IPS DF 19.7 (cell line): ENCODE data around the gene LCA5.
"Not testable (repeated sequence)": the region's sequence is repeated elsewhere in the genome, so short reads cannot be mapped to it uniquely, and the experiment has no call there.

Experiments
- DNase-seq: peaks from one replicate; pipeline ENCODE4 v3.0.0-alpha.2; 2013; ENCODE audit warnings: low read depth, low spot score

The LCA5 gene

DNA sequence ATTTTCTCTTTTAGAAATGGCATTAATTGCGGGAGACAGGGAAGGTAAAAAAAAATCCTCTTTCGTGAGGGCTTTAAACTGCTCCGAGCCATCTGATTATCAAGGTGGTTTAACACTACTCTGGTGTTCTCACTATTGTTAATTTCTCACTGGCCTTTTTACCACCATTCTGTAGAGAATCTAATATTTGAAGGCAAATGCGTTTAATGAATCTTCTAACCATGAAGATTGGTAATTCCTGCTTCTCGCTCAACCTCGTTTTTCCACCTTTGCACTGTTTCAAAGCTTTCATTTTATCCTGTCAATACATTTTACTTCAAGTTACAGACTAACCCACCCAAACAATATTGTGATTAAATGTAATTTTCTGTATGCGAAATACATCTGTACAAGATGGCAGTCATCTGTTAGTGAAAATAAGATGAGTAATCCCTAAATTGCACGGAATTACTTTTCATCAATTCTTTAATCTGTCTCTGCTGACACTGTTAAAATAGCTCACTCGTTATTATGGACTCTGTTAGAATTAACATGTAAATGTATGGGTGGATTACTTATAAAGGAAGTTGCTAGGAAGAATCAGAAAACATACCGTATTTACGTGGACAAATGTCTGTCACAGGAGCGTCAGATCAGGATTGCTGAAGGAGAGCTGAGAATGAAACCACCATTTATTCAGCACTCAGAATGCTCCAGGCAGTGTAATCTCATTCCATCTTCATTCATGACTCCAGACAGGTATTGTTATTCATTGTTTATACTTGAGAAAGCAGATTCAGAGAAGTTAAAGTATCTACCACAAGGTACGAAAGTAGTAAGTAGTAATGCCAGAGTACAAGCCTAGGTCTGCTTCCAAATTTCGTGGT is 1.1 kb upstream of the LCA5 start:
- DNase-seq: no peak

GRCh38 chr6:79536585-79536953 is 661 bp downstream of the LCA5 start:
- no peak for DNase-seq

- not testable (repeated sequence) for DNase-seq
These were observed 7.7 kb downstream of the LCA5 start for GRCh38 chr6:79529567-79529966.

DNA sequence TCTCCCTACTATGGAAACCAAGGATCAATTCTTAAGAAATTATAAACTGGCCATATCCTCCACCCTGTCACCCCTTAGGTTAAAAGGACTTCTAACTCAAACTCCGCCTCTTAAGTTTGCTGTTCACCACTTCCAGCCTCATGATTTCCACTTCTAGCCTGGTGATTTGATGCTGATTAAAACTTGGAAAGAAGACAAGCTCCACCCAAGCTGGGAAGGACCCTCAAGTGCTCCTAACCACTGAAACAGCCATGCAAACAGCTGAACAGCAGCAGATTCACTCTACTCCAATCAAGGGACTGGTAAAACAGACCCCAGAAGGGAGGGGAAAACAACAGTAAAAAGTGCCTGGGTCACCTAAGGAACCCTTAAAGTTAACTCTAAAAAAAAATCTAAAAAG is 10.3 kb downstream of the LCA5 start:
- no peak for DNase-seq

GRCh38 chr6:79525272-79526100 is 11.7 kb downstream of the LCA5 start:
- no peak for DNase-seq

GRCh38 chr6:79524065-79524464 is 13.2 kb downstream of the LCA5 start:
- no peak for DNase-seq

DNA sequence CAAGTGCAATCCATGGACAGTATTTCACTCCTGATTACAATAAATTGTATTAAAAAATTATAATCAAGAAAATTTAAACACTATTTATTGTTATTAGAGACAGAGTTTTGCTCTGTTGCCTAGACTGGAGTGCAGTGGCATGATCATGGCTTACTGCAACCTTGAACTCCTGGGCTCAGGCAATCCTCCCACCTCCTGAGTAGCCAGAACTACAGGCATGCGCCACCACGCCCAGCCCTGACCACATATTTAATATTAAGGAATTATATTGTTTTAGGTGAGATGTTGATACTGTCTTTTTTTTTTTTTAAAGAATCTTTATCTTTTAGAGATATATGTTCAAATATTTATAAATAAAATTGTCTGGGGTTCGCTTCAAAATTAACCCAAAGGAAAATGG is 14.6 kb downstream of the LCA5 start:
- no peak for DNase-seq

DNA sequence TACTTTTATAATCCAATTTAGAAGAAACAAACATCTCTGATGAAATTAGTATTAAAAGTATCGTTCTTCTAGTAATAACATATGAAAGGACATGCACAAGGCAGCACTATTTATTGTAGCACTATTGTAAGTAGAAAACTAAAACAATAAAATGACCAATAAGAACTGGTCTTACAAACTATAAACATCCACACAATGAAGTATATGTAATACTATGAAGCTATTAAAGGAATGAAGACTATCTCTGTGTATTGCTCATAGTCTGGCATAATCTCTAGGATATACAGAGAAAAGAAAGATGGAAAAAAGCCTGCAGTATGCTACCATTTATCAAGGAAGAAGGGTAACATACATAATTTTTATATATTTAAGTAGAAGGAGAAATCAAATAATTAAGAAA is 16.7 kb downstream of the LCA5 start:
- no peak for DNase-seq

- DNase-seq: no peak
These were observed 18.4 kb downstream of the LCA5 start for GRCh38 chr6:79518842-79519241.

DNA sequence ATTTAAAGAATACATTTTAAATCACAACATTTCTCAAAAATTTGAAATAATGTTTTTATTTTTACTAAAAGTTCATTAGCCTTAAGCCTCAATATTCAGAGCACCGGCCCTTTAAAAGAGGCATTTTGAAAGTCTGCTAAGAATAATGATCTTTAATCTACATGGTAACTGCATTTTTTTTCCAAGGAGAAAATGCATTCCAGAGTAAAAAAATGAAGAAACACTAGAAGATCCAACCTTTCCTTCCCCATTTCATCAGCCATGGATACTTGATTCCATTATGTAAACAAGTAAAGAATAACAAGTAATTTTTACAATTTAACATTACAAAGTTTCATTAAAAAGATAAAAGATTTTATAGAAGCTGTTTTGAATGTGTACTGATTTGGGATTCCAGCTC is 21.8 kb downstream of the LCA5 start:
- no peak for DNase-seq

- no peak for DNase-seq
These were observed 24.1 kb downstream of the LCA5 start for GRCh38 chr6:79513111-79513510.

DNA sequence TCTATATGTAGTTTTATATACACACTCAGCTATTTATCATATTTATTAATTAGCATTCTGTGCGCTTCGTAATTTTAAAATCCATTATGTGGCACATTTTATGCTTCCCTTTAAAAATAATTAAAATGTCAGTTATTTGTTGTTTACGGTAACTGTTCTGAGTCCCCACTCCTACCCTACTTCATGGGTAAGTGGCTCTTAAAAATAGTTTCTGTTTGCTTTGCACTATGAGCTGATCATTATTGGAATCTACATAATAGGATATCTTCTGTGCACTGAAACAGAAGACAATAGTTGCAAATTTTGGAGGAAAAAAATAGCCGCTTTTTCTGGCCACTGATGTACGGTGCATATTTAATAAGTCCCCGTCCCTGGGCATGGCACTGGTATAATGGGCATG is 25.2 kb downstream of the LCA5 start:
- no peak for DNase-seq

- DNase-seq: no peak
These were observed 26.5 kb downstream of the LCA5 start for GRCh38 chr6:79510707-79511106.

- DNase-seq: no peak
These were observed 31.0 kb downstream of the LCA5 start for GRCh38 chr6:79506251-79506650.

GRCh38 chr6:79504372-79504771 is 32.9 kb downstream of the LCA5 start:
- DNase-seq: no peak

- DNase-seq: no peak
These were observed 38.4 kb downstream of the LCA5 start for GRCh38 chr6:79498842-79499241.

GRCh38 chr6:79495246-79495645 is 42.0 kb downstream of the LCA5 start:
- no peak for DNase-seq

DNA sequence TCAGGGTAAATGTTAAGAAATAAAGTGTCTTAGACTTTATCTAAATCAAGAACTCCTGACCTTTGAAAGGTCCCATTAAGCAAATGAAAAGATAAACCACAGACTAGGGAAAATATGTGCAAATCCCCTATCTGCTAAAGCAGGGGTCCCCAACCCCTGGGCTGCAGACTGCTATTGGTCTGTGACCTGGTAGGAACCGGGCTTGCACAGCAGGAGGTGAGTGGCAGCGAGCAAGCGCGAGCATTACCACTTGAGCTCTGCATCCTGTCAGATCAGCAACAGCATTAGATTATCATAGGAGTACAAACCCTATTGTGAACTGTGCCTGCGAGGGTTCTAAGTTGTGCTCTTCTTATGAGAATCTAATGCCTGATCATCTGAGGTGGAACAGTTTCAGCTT is 42.4 kb downstream of the LCA5 start:
- DNase-seq: peak; percentile 12

DNA sequence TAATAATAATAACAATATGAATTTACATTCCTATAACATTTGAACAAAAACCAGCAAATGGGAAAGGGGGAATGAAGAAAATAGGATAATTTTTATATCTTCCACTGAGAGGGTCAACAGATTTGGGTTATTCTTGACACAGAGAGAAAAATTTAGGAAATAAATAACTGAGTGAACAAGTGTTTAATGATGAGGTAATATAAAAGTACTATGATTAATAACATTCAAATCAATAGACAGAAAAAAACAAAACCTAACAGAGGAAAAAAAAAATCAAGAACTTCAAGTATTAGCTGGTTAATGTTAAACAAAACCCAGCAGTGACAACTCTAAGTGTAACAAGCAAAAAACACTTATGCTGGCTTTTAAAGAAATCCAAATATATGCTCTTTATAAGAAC is 66.5 kb downstream of the LCA5 start:
- DNase-seq: no peak

DNA sequence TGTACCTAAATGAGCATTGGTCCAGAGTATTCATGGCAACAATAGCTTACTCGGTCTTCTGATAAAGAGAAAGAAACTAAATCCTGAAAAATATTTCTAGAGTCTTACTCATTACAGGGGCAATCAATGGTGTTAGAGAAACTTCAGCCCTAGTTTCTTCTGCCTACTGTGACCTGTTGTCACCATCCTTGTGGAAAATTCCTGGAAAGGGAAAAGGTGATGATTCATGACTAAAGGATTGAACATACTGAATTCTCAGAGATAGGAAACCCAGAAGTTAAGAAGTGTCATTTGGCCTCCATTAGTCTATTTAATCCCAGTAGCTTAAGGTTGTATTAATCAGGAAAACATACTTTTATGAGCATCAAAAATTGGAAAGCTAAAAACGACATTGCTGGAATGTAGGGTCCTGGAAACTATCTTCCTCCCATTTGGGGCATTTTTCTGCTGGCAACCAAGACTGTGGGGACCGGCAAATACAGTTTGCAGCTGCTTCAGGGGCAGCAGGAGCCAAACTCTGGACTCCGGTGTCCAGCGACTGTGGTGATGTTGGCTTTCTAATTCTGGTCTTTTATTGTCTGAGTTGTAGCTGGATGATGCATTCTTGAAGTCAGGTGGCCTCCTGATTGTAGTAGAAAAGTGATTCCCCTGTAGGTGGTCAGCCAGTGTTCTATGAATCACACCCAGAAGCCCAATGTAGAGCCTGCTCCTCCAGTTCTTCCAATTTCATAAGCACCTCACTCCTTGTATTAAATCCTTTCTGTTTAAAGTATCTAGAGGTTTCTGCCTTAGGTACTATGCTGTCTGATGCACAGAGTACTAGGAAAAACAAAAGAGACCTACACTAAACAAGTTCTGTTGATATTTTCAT is 67.6 kb downstream of the LCA5 start:
- DNase-seq: no peak

DNA sequence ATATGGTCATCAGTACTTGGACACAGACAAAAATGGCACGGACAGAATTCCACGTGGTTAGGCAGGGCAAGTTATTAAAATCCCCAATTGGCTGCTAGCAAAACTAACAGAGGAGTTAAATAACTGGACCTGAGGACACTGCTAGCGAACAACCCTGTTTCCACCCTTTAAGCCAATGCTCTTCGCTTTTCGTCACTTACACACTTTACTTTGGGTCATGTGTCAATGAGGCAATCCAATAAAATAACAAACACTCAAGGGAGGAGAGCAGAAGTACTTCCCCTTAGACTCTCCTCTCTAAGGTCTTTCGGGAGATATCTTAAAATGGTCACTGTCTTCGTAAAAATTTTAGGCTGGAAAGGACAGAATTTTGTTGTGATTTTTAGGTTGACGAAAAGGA is 68.6 kb downstream of the LCA5 start:
- DNase-seq: no peak

DNA sequence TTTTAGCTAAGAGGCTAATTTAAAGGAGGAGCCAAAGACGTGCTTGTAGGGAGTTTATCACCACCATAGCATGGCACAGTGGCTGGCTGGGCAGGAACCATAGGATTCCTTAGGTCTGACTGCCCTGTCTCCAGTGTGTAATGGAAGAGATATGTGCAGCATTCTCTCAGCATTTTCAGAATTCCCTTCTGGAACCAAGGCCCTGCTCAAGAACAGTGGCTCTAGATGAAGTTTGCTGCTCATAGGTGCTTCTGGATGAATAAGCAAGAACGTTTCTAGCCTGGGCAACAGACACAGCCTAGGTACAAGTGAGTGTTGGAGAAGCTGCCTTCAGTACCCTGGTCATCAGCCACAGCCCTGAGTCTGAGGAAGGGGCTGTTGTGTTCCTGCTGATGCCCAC is 69.1 kb downstream of the LCA5 start:
- no peak for DNase-seq
